Kasumi-1 (cell line): Measurements from ENCODE around the gene SH3BP5.
A peak's percentile ranks its signal among the peaks of the same experiment; 100 is the strongest.

ENCODE experiments used
- DNase-seq, 2 experiments: peaks; one replicate each; lab custom pipeline; 2025; lab: John Stamatoyannopoulos, UW

The SH3BP5 gene

DNA sequence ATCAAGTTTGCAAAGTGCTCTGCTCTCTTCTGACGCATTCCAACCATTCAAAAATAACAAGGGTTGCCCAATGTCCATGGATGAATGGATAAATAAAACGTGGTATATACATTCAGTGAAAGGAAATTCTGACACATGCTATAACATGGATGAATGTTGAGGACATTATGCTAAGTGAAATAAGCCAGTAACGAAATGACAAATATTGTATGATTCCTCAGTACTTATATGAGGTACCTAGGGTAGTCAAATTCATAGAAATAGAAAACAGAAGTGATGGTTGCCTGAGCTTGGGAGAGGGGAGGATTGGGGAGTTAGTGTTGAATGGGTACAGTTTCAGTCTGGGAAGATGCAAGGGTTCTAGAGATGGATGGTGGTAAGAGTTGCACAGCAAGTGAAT lies 33.9 kb downstream of the SH3BP5 start:
- DNase-seq, result no peak

DNA sequence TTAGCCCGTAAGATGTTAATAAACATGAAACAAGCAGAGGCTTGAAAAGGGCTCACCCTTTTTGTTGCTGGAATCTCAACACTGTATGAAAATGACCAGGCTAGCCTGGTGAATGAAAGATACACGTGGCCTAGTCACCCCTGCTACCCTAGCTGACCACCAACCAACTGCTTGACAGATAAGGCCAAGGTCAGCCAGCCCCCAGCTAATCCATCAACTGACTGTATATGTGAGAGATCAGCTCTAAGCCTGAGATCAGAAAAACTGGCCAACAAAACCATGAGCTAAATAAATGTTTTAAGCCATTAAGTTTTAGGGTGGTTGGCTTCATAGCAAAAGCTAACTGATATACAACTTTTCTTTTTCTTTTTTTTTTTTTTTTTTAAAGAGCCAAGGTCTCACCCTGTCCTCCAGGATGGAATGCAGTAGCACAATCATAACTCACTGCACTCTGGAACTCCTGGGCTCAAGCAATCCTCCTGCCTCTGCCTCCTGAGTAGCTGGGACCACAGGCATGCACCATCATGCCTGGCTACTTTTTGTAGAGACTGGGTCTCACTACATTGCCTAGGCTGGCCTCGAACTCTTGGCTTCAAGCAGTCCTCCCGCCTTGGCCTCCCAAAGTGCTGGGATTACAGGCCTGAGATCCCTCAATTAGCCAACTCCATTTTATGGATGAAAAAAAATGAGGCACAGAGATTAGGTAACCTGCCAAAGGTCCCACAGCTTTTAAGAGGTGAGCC lies 34.6 kb downstream of the SH3BP5 start:
- no peak for DNase-seq

GRCh38 chr3:15295506-15295905 lies 36.9 kb downstream of the SH3BP5 start:
- peak; percentile 75 to 81 for DNase-seq

GRCh38 chr3:15294929-15295328 lies 37.5 kb downstream of the SH3BP5 start:
- no peak for DNase-seq

- no peak for DNase-seq
Observed at GRCh38 chr3:15292765-15293522, 39.4 kb downstream of the SH3BP5 start.

GRCh38 chr3:15291589-15292541 lies 40.5 kb downstream of the SH3BP5 start:
- peak; percentile 67 to 90 for DNase-seq

DNA sequence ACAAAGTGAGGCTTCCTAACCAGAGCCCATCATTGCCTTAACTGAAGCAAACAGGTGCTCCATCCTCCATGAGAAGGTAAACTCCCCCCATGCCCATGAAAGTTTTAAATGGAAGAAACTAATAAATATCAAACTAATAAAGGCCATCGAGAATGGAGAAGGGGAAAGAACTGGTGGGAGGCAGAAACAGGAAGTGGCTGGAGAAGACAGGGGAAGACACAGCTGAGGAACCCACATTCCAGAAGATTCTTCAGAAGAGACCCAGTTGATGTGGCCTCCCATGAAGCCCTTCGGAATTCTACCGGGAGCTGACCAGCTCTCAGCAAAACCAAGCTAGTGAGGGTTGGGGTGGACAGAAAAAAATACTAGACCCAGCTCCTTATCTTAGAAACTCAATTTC lies 41.6 kb downstream of the SH3BP5 start:
- peak in 1 of 2 experiments; percentile 11 for DNase-seq

DNA sequence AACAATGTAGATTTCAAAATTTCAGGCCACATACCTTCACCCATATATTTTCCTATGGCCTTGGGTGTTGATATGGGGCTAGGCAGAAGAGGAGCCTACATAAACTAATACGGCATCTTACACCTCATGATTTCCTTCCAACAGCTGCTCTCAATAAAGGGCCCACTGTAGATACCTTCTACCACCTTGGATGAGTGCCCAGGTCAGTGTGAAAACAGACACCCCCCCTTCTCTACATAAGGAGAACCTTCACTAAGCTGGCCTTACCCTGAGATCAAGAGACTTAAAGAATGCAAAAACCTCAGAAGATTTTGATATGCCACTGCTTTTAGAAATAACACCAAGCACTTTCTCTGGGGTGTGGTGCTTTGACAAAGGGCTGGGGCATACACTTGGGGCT lies 42.7 kb downstream of the SH3BP5 start:
- no peak for DNase-seq

DNA sequence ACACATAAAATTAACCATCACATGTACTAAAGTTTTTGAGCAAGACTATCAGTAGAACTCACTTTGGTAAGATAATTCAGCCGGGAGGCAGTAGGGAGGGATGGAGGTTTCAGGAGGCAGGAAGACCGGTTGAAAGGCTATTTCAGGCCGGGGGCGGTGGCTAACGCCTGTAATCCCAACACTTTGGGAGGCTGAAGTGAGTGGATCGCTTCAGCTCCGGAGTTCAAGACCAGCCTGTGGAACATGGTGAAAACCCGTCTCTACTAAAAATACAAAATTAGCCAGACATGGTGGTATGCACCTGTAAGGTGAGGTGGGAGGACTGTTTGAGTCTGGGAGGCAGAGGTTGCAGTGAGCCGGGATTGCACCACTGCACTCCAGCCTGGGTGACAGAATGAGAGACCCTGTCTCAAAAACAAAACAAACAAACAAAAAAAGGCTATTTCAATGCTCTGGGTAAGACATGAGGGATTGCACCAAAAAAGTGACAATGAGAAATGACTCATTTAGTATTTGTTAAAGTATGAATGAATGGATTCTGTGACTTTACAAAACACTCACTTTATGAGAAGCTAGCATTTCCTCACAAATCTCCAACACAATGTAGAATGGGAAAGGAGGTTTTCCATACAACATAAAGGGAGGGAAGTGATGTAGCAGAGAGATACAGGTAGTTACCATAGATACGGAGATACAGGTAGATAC lies 43.9 kb downstream of the SH3BP5 start:
- no peak for DNase-seq

- no peak for DNase-seq
Observed at GRCh38 chr3:15287565-15288330, 44.6 kb downstream of the SH3BP5 start.

GRCh38 chr3:15286022-15286421 lies 46.4 kb downstream of the SH3BP5 start:
- no peak for DNase-seq

DNA sequence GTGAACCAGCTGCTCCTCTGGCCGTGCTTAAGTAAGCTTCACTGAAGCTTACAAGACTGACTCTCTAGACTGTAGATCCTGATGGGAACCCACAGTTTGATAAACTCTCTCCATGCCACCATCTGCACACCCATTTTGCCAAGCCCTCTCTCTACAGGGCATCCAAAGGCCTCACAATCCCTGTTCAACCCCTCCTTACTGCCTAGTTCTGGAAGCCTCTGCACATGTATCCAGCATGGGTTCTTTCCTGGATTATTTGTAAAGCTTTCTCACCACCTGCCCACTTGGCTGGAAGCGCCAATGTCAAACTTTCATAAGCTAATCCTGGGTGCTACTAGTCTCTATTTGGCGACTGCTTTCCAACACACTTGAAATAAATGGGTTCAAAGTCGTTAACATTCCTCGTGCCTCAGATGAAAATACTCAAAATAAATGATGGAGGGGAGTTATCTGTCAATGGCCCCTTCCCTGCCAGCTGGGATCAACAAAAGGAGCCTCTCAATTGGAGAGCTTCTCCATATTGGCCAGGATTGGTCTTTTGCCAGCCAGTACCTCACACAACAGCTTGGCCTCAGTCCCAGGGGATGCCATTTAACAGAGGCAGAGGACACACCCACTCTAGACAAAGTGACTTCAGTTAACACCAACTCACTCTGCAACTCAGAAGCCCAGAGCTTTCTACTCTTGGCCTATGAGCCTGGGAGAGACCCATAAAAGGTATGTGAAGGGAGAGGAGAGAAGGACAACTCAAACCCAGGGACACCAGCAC lies 48.1 kb downstream of the SH3BP5 start:
- DNase-seq, result no peak

DNA sequence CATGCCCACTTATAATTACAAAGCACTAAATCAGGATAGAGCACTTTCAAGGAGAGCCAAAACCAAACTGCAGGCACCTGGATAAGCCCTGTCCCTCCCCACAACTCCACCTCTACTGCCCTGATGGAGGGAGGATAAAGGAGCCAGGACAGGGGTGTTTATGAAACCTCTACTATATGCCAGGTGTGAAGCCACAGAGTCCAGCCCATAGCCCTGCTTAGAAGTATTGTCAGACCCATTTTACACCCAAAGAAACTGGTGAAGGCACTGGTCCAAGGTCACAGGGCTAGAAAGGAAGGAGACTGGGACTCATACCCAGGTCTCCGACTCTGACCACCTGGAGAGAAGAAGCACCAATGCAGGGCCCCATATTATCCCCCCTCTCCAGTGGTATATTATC lies 48.7 kb downstream of the SH3BP5 start:
- no peak for DNase-seq

DNA sequence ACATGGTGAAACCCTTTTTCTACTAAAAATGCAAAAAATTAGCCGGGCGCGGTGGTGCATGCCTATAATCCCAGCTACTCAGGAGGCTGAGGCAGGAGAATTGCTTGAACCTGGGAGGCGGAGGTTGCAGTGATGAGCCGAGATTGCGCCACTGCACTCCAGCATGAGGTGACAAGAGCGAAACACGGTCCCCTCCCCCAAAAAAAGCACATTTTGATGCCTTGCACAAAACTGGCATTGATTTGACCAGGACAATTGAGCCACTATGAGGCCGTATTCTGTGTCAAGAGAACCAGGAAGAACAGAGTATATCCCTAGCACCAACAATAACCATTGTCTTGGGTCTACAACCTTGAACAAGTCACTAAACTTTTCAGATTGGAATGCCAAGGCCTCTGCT lies 50.6 kb downstream of the SH3BP5 start:
- DNase-seq, result no peak

- DNase-seq, result no peak
Observed at GRCh38 chr3:15280853-15281532, 51.4 kb downstream of the SH3BP5 start.

DNA sequence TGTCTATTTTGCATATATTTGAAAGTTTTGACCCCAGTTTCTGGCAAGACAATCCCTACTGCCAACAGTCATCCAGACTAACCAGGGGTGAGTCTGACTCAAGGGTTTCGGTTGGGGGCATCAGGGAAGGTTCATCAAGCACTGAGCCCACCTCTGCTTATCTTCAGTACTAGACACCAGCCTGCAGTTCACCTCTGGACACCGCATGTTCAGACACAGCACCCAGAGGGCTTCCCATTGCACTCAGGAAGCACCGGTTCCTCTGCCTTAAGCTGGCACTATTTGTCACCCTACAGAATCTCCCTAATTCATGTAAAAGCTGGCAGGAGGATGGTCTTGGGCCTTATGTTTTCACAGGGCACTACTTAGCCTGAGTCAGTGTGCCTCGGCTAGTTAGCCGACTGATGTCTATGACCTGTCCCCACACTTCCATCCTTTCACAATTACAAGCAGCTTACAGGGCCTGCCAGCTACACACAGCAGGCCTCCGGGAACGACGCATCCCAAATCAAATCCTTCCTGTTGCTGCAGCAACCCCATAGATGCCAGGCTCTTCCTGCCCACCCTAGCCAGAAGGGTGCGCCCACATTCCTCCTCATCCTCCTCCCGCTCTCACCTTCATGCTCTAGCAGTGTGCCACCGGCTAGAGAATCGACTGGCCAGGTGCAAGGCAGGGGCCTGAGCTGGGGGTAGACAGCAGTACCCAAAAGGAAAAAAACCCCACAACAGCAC lies 52.5 kb downstream of the SH3BP5 start:
- DNase-seq, result no peak

GRCh38 chr3:15279205-15279604 lies 53.2 kb downstream of the SH3BP5 start:
- no peak for DNase-seq

DNA sequence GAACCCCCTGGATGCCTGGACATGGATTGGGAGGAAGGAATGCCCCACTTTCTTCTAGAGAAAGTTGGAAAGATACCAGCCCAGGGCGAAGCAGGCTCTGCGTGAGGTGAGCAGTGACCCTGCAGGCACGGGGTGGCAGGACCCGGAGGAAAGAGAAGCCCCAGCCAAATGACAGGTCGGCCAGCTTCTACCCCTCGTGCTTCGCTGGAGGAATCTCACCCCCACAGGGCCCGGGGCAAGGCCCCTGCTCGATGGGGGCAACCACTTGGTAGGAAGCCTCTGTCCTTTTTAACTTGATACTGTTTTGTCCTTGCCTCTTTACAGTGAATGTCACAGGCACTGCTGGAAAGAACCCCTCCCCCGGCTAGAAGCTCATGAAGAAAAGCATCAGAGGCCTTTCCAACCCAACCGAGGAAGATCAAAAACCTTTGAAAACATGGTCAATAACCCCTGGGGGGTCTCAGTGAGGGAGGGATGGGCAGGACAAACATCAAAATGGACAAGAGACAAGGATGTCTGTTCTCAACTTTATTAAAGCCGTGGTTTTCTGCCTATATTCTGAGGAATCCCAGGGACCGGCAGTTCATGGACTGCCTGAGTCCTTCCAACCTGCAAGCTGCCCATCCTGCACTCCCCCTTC lies 54.4 kb downstream of the SH3BP5 start:
- no peak for DNase-seq
